ENCODE results near the gene CFAP74.
A peak's percentile ranks its signal among the peaks of the same experiment; 100 is the strongest.

DNA sequence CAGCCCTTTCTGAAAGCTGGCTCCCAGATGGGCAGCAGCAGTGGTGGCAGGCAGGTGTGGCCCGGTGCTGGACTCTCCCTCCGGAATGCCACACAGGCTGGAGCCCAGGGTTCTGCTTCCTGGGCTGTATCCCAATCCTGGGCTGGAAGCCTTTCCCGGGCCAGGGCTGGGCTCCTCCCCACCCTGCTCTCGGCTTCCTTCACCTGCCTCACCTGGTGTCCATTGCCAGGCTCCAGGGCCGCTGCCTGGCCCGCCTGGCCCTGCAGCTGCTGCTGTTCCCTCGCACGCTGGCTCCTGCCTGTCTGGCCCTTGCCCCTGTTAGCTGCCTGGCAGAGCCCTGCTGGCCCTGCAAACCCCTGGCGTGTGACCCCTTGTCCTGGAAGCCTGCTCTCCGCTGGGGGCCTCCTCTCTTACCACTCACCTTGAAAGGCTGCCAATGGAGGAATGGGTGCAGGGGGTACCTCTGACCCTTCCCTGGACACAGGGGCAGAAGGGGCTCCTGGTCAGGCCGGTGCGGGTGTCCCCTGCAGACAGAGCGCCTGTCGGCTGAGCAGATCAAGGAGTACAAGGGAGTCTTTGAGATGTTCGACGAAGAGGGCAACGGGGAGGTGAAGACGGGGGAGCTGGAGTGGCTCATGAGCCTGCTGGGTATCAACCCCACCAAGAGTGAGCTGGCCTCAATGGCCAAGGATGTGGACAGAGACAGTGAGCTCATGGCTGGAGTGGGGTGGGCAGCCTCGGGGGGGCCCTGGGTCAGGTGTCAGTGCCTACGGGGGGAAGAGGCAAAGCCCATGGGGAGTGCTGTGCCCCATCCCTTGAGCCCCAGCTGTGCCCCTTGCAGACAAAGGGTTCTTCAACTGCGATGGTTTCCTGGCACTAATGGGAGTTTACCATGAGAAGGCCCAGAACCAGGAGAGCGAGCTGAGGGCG is 87.4 kb downstream of the CFAP74 start:
- TF ChIP-seq, protein P1, sequence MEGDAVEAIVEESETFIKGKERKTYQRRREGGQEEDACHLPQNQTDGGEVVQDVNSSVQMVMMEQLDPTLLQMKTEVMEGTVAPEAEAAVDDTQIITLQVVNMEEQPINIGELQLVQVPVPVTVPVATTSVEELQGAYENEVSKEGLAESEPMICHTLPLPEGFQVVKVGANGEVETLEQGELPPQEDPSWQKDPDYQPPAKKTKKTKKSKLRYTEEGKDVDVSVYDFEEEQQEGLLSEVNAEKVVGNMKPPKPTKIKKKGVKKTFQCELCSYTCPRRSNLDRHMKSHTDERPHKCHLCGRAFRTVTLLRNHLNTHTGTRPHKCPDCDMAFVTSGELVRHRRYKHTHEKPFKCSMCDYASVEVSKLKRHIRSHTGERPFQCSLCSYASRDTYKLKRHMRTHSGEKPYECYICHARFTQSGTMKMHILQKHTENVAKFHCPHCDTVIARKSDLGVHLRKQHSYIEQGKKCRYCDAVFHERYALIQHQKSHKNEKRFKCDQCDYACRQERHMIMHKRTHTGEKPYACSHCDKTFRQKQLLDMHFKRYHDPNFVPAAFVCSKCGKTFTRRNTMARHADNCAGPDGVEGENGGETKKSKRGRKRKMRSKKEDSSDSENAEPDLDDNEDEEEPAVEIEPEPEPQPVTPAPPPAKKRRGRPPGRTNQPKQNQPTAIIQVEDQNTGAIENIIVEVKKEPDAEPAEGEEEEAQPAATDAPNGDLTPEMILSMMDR (IDR thresholded peaks at IDR 0.05) = no peak
- peak; percentile 71 to 90 (median 82) for TF ChIP-seq POLR2A (IDR thresholded peaks at IDR 0.05)
